Measurements from ENCODE around the gene PHGDH. TPM values are rescaled to one million over a fixed set of nuclear protein-coding genes. Genes with fewer than 3 reads are reported as not detected.

Gene PHGDH
- total and polyA plus RNA-seq, 2 of the 13 experiments (the other 11 are each of a cell fraction or from before 2014, with no cell fraction given): 95.8 to 133 TPM

GRCh38 chr1:119778886-119779560 lies 67.3 kb downstream of the PHGDH start (continued):
- TF ChIP-seq MXD4 (CRISPR knock-in tag; IDR thresholded peaks at IDR 0.05): no peak
- no peak for TF ChIP-seq HDAC2 (CRISPR knock-in tag; IDR thresholded peaks at IDR 0.05)

DNA sequence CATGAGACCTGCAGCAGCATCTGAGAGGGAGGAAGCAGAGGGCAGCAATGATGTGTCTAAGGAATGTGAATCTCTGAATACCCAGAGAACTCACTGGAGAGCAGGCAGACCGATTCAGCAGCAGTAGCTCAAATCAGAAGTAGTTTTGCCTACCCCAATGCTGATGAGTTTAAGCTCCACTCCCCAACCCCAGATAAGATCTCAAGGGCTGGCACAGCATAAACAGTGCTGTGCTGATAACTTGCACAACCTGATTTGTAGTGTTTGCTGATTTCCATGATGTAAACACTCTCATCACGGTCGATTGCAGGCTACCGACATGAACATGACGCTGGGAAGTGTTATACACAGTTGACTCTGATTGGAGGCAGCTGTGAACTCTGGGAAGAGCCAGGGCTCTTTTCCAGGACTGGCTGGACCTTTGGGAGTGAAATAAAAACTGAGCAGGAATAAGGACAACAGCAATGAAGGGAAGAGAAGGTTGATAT lies 68.2 kb downstream of the PHGDH start:
- Histone ChIP-seq H3K4me2 (ENCODE audit: low read depth, low read length) (peak overlapping the region; percentile 97), H3K36me3 (replicated peaks in 1 of 2; ENCODE audit: control insufficient read depth in 1 of 2, insufficient read depth in 2 of 2, low read length in 2 of 2) (no peaks in the 10 kb centered on the region), H3K79me2 (ENCODE audit: insufficient read depth, low read length) (no peaks in the 10 kb centered on the region), H3K27ac (ENCODE audit: extremely low read length, insufficient read depth, low read length) (peak overlapping the region; percentile 69), H4K20me1 (ENCODE audit: insufficient read depth, low read length) (no peaks in the 10 kb centered on the region), H3K9me3 (ENCODE audit: low read length) (no peaks in the 10 kb centered on the region), H3K4me1 (ENCODE audit: insufficient read depth, low read length) (peaks cover 88% of the 10 kb centered on the region), H3K27me3 (ENCODE audit: control insufficient read depth in 1 of 2, insufficient read depth in 2 of 2, low read length in 2 of 2) (no peaks in the 10 kb centered on the region), H3K9ac (ENCODE audit: insufficient read depth, low read depth, low read length) (peak overlapping the region; percentile 27), H3K4me3 (replicated peaks in 1 of 3; ENCODE audit: insufficient read depth in 1 of 3, low read depth in 2 of 3, low read length in 3 of 3) (peak overlapping the region; percentile 12 to 49 (median 39)), H2AFZ (ENCODE audit: low read length) (peak overlapping the region; percentile 84)
- FAIRE-seq: peak; percentile 42
- intact Hi-C loops (cut with micrococcal nuclease; ENCODE audit: unreplicated experiment): no loop called here
- peak; percentile 72 for ATAC-seq
- WGBS (ENCODE audit: low lambda C conversion rate): 0% methylated on average over 5 of the region's 5 CpGs
- in situ Hi-C loops (cut with HindIII; ENCODE audit: extremely low pct_ligation_motif_present, low pct_unique_long_range_greater_than_20kb): no loop called here
- ChIA-PET CTCF (ENCODE audit: low intra/inter-chr PET ratio, low total read pairs) (no interaction called here), POLR2A (interaction anchor here (0.8 to 5.8 kb wide), 6 partner anchors 8 to 56 kb away, joined by 3 to 71 read pairs (median 6); partner anchors contain the start of gene HMGCS2)
- no peak for DNase-seq (ENCODE audit: low spot score)
- no TSS peak for BruUV-seq (replicated peaks)
- TF ChIP-seq PHF21A (CRISPR knock-in tag; IDR thresholded peaks at IDR 0.05): peak; percentile 27; the same call in 1 of the 2 replicates
- no peak for TF ChIP-seq IKZF4 (CRISPR knock-in tag; IDR thresholded peaks at IDR 0.05; ENCODE audit: borderline replicate concordance, low read depth, not compliant biosample characterization)
- TF ChIP-seq STAG1 (CRISPR knock-in tag; IDR thresholded peaks at IDR 0.05): no peak
- TF ChIP-seq TEAD2 (CRISPR knock-in tag; IDR thresholded peaks at IDR 0.05): no peak
- TF ChIP-seq REXO4 (CRISPR knock-in tag; IDR thresholded peaks at IDR 0.05; ENCODE audit: borderline replicate concordance): no peak
- 0 out of 2 replicates have a peak, but pooled peaks have one; percentile 22 for TF ChIP-seq SOX5 (CRISPR knock-in tag; IDR thresholded peaks at IDR 0.05; ENCODE audit: borderline replicate concordance)
- no peak for TF ChIP-seq TARDBP (CRISPR knock-in tag; IDR thresholded peaks at IDR 0.05)
- TF ChIP-seq ZNF326 (CRISPR knock-in tag; IDR thresholded peaks at IDR 0.05; ENCODE audit: borderline replicate concordance): no peak
- TF ChIP-seq BCL6 (CRISPR knock-in tag; IDR thresholded peaks at IDR 0.05): peak; percentile 66; the same call in 1 of the 2 replicates
- no peak for TF ChIP-seq CHD2 (IDR thresholded peaks at IDR 0.05; ENCODE audit: low read depth, low read length)
- 0 out of 2 replicates have a peak, but pooled peaks have one; percentile 38 for TF ChIP-seq FOXO1 (CRISPR knock-in tag; IDR thresholded peaks at IDR 0.05)
- no peak for TF ChIP-seq SOX6 (IDR thresholded peaks at IDR 0.05)
- peak; percentile 67; the same call in 1 of the 2 replicates for TF ChIP-seq SOX6 (CRISPR knock-in tag; IDR thresholded peaks at IDR 0.05)
- no peak for TF ChIP-seq ZSCAN29 (CRISPR knock-in tag; conservative IDR thresholded peaks at IDR 0.05)
- peak; percentile 40; the same call in 1 of the 2 replicates for TF ChIP-seq NFYB (CRISPR knock-in tag; IDR thresholded peaks at IDR 0.05)
- TF ChIP-seq CREBL2 (CRISPR knock-in tag; IDR thresholded peaks at IDR 0.05; ENCODE audit: borderline replicate concordance): no peak
- TF ChIP-seq ZNF431 (CRISPR knock-in tag; IDR thresholded peaks at IDR 0.05; ENCODE audit: borderline replicate concordance, low read depth): no peak
- TF ChIP-seq ZBED4 (CRISPR knock-in tag; IDR thresholded peaks at IDR 0.05; ENCODE audit: borderline replicate concordance): 0 out of 2 replicates have a peak, but pooled peaks have one; percentile 17
- TF ChIP-seq CEBPB (IDR thresholded peaks at IDR 0.05; ENCODE audit: borderline replicate concordance, low read depth, low read length): peak; percentile 63; the same call in 1 of the 2 replicates

Measured in HepG2 (cell line).